HG02852 (cell line): ENCODE data around the gene MCOLN2.
"Not testable (repeated sequence)": the region's sequence is repeated elsewhere in the genome, so short reads cannot be mapped to it uniquely, and the experiment has no call there.

Experiments used
- ATAC-seq: cut with Tn5 transposase; IDR thresholded peaks from one replicate; pipeline ENCODE4 v1.9.1; 2021; ENCODE audit warnings: mild to moderate bottlenecking, moderate library complexity; ENCODE audit not compliant: unreplicated experiment

MCOLN2 gene

DNA sequence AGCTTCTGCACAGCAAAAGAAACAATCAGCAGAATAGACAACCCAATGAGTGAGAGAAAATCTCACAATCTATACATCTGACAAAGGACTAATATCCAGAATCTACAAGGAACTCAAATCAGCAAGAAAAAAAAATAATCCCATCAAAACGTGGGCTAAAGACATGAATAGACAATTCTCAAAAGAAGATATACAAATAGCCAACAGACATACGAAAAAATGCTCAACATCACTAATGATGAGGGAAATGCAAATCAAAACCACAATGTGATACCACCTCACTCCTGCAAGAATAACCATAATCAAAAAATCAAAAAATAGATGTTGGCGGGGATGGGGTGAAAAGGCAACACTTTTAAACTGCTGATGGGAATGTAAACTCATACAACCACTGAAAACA, 10.4 kb downstream of the MCOLN2 start:
- ATAC-seq, result not testable (repeated sequence)

DNA sequence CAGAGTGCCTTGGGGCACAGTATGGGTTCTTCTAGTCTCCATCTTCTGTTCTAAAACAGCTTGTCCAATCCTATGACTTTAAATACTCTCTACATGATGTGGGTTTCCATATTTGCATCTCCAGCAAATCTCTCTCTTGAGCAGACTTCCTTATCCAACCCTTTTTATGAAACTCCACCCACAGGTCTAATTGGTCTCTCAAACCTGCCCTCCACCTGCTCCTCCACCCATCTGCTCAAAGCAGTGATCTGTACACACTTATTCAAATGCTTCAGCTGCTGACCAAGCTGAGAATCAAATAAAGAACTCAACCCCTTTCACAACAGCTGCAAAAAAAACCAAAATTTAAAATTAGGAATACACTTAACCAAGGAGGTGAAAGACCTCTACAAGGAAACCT, 11.5 kb downstream of the MCOLN2 start:
- peak; percentile 46 for ATAC-seq

DNA sequence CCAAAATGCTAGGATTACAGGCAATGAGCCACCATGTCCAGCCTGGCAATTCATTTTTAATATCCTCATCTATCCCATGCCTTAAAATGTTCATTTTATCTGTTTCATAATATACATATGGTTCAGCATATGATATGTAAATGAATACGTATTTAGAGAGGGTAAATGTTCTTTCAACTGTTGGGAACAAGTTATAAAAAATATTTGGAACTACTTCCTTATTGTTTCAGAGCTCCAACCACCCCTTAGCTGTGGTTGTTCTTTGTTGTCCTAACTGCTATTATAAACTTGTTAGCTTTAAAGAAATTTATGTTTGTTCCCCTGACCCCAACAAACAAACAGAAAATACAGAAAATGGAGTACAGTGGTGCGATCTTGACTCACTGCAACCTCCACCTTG, 14.5 kb downstream of the MCOLN2 start:
- ATAC-seq, result no peak

DNA sequence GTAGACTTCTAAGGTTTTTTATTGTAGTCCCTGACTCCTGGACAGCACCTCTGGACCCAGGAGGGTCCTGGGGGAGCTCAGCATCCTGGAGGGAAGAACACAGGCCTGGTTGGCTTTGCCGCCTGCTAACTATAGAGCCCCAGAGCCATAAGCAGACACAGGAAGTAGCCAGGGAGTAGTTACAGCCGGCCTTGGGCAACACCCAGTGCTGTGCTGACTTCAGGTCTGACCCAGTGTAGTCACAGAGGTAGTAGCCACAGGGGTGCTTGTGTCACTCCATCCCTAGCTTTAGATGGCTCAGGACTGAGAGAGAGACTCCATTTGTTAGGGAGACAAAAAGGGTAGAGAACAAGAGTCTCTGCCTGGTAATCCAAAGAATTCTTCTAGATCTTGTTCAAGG, 21.9 kb downstream of the MCOLN2 start:
- peak; percentile 27 for ATAC-seq

DNA sequence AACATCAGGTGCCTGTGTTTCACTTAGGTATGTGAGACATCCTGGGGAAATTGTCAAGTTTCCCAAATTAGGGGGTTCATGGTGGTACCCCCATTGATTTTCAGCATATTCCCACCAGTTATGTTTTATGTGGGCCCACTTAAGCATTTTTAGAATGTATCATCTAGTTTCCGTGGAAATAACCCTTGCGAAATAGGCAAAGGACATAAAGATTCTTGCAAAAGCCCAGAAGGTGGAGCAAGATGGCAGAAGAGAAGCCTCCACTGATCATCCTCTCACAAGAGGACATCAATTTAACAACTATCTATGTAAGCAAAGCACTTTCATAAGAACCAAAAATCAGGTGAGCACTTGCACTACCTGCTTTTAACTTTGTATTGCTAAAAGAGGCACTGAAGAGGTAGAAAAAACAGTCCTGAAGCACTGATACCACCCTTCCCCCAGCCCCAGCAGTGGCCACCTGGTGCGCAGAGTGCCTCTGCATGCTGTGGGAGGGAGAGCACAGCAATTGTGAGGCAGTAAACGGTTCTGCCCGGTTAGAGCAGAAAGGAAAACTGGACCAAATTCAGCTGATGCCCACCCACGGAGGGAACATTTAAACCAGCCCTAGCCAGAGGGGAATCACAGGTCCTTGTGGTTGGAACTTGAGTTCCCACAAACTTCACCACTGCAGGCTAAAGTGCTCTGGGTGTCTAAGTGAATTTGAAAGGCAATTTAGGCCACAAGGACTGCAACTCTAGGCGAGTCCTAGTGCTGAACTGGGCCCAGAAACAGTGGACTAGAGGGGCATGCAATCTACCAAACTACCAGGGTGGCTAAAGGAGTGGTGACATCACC, 23.2 kb downstream of the MCOLN2 start:
- ATAC-seq, result peak; percentile 58

DNA sequence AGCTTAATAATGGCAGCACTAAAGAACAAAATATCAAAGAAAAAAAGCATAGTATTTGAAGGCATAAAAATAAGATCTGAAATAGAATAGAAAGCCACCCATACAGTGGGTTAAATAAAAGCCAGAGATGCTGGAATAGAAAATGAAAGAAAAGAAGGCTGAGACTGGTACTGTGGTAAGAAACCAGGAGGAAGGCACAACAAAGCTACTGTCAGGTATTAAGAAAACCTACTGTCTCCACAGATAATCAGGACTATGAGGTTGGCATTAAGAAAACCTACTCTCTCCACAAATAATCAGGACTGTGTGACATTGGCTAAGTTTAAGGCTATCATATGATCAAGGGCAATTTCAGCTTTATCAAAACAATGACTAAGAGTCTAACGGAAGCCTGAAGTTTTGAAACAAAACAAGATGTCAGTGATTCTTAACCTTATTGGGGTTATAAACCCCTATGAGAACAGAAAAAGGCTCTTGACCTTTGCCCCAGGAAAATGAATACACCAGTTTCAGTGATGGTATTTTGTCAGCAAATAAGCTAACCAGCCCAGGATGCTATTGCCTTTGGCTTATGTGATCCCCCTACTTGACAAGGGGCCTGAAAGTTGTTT, 24.4 kb downstream of the MCOLN2 start:
- peak; percentile 25 for ATAC-seq

DNA sequence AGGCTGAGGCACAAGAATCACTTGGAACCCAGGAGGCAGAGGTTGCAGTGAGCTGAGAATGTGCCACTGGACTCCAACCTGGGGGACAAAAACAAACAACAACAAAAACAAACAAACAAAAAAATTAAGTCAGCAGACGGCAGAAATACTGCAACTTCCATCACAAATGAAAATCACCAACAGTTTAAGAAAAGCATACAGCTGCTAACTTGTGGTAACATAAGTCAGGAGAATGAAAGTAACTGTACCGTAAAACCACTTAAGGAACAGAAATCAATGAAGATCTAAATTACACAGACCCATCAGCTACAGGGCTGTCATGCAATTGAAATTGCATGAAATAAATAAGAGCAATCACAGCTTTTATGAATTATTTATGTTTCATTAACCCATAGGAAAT, 25.0 kb downstream of the MCOLN2 start:
- peak; percentile 32 for ATAC-seq

DNA sequence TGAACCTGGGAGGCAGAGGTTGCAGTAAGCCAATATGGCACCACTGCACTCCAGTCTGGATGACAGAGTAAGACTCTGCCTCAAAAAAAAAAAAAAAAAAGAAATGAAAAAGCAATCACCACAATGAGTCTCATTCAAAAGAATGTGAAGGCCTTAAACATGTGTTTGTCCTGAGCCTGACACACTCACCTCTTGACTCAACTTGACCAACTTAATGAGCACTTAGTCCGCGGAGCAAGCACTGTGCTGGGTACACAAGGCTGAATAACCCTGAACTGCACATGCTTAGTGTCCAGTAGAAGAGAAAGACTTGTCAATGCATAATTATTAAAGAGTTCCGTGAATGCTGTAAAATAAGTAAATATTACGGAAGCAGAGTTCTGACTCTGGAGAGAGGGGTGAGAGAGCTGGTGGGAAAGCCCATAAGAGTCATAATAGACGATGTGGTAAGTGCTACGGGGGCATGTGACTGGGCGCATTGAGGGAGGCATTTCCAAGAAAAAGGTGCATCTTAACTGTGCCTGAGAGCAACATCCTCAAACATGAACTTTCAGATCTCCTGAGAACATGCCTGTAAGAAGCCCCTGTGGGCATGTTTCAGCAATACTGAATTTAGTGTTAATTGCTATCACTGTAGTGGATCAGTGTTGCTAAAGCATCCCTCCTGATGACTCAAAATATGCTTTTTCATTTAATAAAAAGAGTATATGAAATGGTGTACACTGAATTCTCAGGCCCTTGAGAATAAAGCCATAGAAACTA, 27.2 kb downstream of the MCOLN2 start:
- ATAC-seq, result peak; percentile 35

DNA sequence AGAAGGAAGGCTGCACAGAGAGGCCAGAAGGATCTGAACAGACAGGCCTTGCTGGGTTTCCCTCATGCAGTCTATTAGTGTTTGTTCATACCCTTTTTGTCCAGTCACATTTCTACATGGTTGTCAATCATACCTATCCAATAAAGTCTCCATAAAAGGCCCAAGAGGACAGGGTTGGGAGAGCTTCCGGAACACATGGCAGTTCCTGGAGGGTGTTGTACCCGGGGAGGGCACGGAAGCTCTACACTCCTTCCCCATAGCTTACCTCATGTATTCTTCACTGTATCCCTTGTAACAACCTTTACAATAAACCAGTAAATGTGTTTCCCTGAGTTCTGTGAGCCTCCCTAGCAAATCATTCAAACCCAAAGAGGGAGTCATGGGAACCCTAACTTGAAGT, 28.0 kb downstream of the MCOLN2 start:
- ATAC-seq, result no peak

DNA sequence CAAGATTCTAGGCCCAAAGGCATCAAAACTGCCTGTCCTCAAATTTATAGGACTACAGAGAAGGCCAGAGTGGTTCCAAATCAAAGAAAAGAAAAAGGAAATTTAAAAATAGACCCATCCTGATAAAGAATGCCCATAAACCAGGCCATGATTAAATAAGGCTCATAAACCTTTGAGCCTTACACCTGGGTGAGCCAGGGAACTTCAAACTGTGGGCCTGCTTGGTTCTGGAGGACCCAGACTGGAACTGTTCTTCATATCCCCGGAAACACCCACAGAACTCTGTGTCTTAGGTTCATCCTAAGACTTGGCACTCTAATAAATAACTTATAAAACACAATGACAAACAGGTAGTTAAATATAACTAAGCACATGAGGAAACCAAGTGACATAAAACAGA, 28.8 kb downstream of the MCOLN2 start:
- no peak for ATAC-seq

DNA sequence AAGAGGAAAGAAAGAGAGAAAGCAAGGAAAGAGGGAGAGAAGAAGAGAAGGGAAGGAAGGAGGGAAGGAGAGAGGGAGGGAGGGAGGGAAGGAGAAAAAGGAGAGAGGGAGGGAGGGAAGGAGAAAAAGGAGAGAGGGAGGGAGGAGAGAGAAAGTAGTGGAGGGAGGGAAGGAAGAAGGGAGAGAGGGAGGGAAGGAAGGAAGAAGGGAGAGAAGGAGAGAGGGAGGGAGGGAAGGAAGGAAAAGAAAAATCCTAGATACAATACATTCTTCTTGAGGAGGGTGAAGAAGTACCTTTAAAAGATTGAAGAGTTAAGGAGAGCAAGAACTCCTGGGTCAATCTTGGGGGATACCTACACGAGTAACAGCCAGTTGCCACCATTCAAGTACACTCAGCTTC, 29.2 kb downstream of the MCOLN2 start:
- no peak for ATAC-seq

DNA sequence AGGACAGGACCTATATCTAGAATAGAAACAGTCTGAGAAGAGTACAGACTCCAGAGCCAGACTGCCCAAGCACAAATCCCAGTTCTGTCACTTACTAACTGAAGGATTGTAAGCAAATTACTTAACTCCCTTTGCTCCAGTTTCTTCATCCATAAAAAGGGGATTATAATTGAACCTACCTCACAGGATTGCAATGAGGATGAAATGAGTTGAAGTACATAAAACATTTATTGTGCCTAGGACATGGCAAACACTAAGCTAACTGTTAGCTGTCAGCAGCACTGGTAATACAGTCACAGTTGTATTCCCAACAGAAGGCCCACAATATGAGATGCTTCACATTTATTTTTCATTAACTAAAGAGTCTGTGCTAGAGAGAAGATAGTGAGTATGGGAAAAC, 33.9 kb downstream of the MCOLN2 start:
- no peak for ATAC-seq

DNA sequence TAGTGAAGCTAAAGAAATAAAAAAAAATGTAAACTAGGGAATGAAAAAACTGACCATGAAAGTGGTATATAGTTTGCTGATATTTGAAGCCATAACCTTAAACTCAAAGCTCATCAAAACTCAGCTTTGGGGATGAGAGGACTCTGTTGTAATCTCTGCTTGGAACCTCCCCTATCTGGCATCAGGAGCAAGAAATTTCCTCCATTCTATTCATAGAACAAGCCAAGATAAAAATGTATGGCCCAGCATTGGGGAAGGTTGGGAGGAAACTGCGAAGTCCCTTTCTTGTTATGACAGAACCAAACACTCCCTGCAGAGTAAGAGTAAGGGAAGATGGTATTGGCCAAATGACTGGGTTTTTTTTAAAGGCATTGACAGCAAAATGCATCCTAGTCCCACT, 35.6 kb downstream of the MCOLN2 start:
- ATAC-seq, result no peak

DNA sequence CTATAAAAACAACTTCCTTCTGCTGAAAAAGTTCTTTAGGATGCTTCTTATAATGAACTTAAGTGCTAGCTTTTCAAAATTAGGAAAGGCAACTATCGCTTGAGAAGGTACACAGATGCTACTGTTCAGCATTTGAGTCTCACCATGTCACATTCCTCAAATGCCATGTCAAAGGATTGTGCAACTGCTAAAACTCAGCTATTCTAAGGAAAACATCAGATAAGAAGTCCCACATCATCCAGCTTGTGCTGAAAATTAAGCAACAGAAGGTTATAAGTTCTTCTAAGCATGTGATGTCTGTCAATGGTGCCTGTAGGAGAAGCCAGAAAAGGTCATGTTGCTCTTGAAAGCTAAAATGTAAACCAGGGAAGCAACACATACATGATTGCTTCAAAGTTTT, 36.5 kb downstream of the MCOLN2 start:
- ATAC-seq, result no peak

DNA sequence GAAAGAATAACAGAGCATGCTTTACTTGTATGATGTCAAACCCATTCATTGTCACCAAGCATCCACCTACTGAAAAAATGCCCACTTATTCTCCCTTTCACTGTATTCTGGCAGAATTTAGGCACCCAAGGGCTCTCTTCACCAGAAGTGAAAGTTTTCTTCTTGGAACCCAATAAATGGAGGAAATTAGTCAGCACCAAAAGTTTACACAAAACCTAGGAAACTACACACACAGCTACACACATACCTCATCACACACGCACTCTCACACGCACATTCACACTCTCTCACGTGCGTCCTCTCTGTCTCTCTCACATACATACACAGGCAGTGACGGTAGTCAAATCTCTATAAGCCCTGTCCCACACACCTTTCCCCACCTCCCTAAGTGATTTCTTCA, 37.6 kb downstream of the MCOLN2 start:
- peak; percentile 87 for ATAC-seq

DNA sequence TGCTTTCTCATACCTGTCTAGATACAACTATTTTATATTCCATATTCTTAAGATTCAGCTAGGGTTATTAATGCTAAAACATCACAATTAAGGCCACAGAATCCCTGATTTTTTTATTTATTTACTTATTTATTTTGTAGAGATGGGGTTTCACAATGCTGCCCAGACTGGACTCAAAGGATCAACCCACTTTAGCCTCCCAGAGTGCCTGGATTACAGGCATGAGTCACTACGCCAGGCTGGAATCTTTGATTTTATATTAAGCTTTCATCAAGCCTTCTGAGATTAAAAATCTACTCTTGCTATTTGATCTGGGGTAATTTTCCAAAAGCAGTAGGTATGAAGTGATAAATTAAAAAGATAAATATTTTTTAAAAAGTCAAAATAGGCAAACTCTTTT, 38.9 kb downstream of the MCOLN2 start:
- no peak for ATAC-seq

DNA sequence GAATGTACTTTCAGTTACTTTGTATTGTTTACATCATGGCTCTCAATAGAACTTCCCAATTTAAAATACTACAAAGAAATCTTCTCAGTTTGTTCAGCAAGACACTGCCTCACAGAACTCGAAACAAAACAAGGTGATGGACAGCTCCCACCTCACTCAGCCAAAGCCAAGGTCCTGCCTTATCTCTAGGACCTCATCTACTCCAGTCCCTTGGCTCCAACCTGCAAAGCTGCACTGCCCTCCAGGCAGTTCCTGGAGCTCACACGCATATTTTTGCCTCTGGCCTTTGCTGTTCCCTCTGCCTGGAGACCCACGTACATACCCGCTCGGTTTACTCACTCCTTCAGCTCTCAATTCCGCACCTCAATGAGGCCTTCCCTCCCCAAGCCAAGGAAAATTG, 40.3 kb downstream of the MCOLN2 start:
- ATAC-seq, result no peak

DNA sequence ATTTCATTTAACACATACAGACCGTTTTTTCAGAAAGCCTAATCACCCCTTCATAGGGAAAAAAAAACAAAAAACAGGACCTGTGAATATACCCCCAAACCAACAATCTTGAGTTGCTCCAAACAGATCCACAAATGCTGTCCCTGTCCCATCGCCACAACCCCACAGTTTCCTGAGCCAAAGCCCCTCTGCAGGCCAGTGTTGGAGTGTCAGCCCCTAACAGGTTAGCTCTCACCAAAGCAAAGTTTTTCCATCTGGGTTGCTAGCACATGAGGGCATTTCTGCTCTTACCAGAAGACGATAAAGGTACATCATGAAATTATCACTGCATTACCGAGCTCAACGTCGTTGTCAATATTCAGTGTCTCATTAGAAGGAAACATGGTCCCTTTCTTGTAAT, 40.8 kb downstream of the MCOLN2 start:
- ATAC-seq, result no peak

DNA sequence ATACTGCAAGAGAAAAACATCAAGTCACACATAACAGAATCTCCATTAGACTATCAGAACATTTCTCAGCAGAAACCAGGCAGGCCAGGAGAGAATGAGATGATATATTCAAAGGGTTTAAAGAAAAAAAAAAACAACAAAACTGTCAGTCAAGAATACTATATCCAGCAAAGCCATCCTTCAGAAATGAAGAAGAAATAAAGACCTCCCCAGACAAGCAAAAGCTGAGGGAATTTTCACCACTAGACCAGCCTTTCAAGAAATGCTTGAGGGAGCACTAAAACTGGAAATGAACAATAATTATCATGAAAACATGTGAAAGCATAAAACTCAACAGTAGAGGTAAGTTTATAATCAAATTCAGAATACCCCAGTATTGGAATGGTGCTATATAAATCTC, 47.2 kb downstream of the MCOLN2 start:
- ATAC-seq, result no peak

DNA sequence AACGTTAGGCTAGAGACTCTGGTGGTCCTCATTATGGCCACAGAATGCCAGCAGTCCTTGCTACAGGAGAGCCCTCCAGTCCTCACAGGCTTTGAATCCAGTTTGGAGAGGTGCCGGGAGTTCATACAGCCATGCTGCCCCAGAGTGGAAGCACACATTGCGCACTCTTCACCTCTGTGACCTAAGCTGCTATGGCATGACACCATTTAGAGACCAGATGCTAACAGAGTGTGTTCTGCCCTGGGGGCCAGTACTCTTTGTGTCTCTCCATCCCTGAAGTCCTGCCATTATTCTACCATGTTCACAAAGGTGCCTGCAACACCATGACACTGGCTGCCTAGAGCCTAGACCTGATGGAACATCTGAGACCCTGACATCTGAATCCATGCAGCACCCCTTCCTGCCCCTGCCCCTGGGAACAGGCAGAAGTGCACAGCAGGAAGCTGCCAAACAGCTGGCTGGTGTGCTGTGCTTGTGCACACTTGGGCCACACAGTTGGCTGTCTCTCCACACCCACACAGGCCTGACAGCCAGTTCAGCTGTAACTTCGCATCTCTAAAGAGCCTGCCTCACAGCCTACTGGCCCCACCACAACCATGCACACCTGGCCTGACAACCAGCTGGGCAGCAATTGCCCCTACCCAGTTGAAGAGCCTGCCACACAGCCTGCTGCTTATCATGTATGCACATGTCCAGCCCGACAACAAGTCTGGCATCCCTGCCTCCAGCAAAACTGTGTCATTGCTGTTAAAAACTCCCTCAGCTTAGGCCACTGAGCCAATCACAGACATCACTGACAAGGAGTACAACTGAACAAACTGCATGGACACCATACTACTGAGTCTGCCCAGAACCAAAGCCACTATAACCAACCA, 49.1 kb downstream of the MCOLN2 start:
- no peak for ATAC-seq

DNA sequence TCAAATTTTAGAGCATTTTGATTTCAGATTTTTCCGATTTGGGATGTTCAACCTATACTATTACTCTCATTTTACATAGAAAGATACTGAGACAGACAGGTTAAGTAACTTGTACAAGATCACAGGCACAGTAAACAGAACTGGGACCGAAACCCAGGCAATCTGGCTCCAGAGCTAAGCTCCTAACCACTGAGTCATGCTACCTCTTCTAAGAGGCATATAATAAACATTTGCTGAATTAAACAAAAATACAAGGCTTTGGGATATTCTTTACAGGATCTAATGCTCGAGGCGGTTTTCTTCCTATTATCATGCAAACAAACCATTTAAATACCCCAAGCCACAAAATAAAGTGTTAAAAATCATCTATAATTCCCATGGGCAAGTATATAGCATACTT, 50.3 kb downstream of the MCOLN2 start:
- ATAC-seq, result no peak
